ENCODE data around the gene KCNIP1.

GRCh38 chr5:170470275-170470674, 33.5 kb upstream of the KCNIP1 start:
- TF ChIP-seq CTCF (IDR thresholded peaks at IDR 0.05; ENCODE audit: insufficient read depth, low read depth, low read length) (no peak), EZH2 (IDR thresholded peaks at IDR 0.05; ENCODE audit: insufficient read depth, low read length) (no peak)
